ENCODE measurements around the gene TMEM87A. TPM values are rescaled to one million over a fixed set of nuclear protein-coding genes. Genes with fewer than 3 reads are reported as not detected.

Gene TMEM87A
- total and polyA plus RNA-seq, 2 of the 4 experiments (the other 2 are of a cell fraction) = 16.6 to 45.3 TPM

DNA sequence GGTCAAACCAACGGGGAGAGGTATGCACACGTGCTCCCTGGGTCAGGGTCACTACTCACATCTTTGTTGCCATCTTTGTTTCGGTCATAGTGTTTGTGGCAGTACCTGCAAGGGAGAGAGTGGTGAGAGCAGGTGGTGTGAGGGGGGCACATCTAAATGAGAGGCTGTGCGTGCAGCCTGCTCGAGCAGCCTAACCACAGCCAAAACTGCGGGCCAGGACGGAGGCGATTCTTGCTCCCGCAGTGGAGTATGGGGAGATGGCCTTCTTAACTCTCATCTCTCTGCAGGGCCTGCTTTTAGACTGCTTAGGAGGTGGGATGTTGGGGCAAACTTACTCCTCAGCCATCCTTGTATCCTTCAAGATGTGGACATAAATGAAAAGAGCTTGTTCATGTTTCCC lies 109.9 kb downstream of the TMEM87A start:
- no TSS peak for BruUV-seq (replicated peaks)
- ChIA-PET POLR2A (ENCODE audit: unreplicated experiment) (interaction anchor here (0.6 kb wide), 1 partner anchor 9 kb away, joined by 4 read pairs; no protein-coding TSS in a partner anchor), CTCF (no interaction called here)

More for the DNA sequence above, 109.9 kb downstream of the TMEM87A start:
- no peak overlapping the region for H3K4me3 ChIP-seq (ENCODE audit: insufficient read depth, low read depth, low read length)
- no peak overlapping the region for H3K4ac ChIP-seq (ENCODE audit: low read depth, low read length)
- H4K91ac ChIP-seq (ENCODE audit: insufficient read depth, low read depth, low read length) = no peak overlapping the region
- no peaks in the 10 kb centered on the region for H3K9me3 ChIP-seq (ENCODE audit: control insufficient read depth, insufficient read depth, low read length)
- peaks cover 0 to 6% of the 10 kb centered on the region in 2 experiments; a peak in 1 of 4 replicates for H3K79me1 ChIP-seq (ENCODE audit: low read depth in 1 of 2, low read length in 2 of 2)
- WGBS, 2 experiments (ENCODE audit: extremely low coverage in 2 of 2, insufficient read length in 1 of 2) = no CpG with 5 or more reads among the region's 9 CpGs
- in situ Hi-C loops (cut with MboI; ENCODE audit: low sequenced_read_pairs) (no loop called here), intact Hi-C loops (cut with micrococcal nuclease) (no loop called here), dilution Hi-C loops (cut with HindIII; ENCODE audit: low sequenced_read_pairs, unreplicated experiment) (no loop called here)
- no peak overlapping the region for H3K56ac ChIP-seq (ENCODE audit: extremely low read depth, insufficient read depth, low read length)
- no peak overlapping the region for H4K5ac ChIP-seq (ENCODE audit: low read depth, low read length)
- peaks cover 17% of the 10 kb centered on the region for H3K9me1 ChIP-seq (ENCODE audit: insufficient read depth, low read length)
- H3K4me1 ChIP-seq (ENCODE audit: control insufficient read depth, insufficient read depth, low read length) = no peaks in the 10 kb centered on the region; the same call in 1 of the 2 replicates
- ATAC-seq (ENCODE audit: low read depth) (no peak), DNase-seq (no peak)
- no peak overlapping the region for H3K27ac ChIP-seq (ENCODE audit: insufficient read depth, low read length)
- TF ChIP-seq USF2 (IDR thresholded peaks at IDR 0.05; ENCODE audit: low read depth, low read length) (no peak), CTCF (conservative IDR thresholded peaks at IDR 0.05; ENCODE audit: low read depth, low read length) (no peak)
- H2AFZ ChIP-seq (replicated peaks; ENCODE audit: low read length, poor library complexity) = no peak overlapping the region
- no peak overlapping the region for H3K9ac ChIP-seq (ENCODE audit: low read depth, low read length)
- H4K8ac ChIP-seq (ENCODE audit: low read depth in 2 of 2, low read length in 2 of 2) = no peak overlapping the region
- no peaks in the 10 kb centered on the region for H3K27me3 ChIP-seq (ENCODE audit: control insufficient read depth, insufficient read depth, low read length)
- no peak overlapping the region for H3K23ac ChIP-seq (ENCODE audit: low read depth, low read length)
- no peak overlapping the region for H2AK5ac ChIP-seq (ENCODE audit: low read depth, low read length)
- no peak overlapping the region for H2BK5ac ChIP-seq (ENCODE audit: low read depth, low read length, poor library complexity, severe bottlenecking)
- no peaks in the 10 kb centered on the region; the same call in 1 of the 2 replicates for H4K20me1 ChIP-seq (ENCODE audit: insufficient read depth, low read length)
- H3K18ac ChIP-seq (ENCODE audit: low read depth, low read length) = no peak overlapping the region
- H3K4me2 ChIP-seq (ENCODE audit: low read depth, low read length) = no peak overlapping the region
- no peak overlapping the region for H2BK20ac ChIP-seq (ENCODE audit: low read depth, low read length)
- no peak overlapping the region for H2AK9ac ChIP-seq (replicated peaks; ENCODE audit: low read depth, low read length, poor library complexity)
- H3K36me3 ChIP-seq (ENCODE audit: control insufficient read depth, insufficient read depth, low read length) = peaks cover 83% of the 10 kb centered on the region
- no peak overlapping the region for H2BK120ac ChIP-seq (ENCODE audit: low read depth, low read length)
- no peak overlapping the region for H2BK15ac ChIP-seq (ENCODE audit: low read depth, low read length)
- H3K14ac ChIP-seq (replicated peaks; ENCODE audit: low read depth, low read length) = no peak overlapping the region

Small RNAs within 50 kb of the gene (microRNA-seq; reads per million reads assigned to microRNA genes)
- gene MIR627 (ENCODE audit: insufficient read depth in 1 of 2, insufficient read length in 1 of 2, unreplicated experiment in 1 of 2) = 36.9 to 207 reads per million in 2 experiments

Small RNAs within 50 kb of the gene (small RNA-seq; reads per million reads assigned to genes)
- gene MIR627 = 0.39 to 119 (median 44.6) reads per million in 5 experiments

Other genes starting within 250 kb of the TMEM87A start
- not detected in 2 replicates for gene PLA2G4D, start 178.9 kb downstream of the TMEM87A start, total RNA-seq (2012; rRNA removed)
- not detected in 2 replicates for gene PLA2G4D, start 178.9 kb downstream of the TMEM87A start, polyA plus RNA-seq (2012; rRNA removed)
- not detected in 2 replicates for gene PLA2G4F, start 116.8 kb downstream of the TMEM87A start, total RNA-seq (2012; rRNA removed)
- not detected in 2 replicates for gene PLA2G4F, start 116.8 kb downstream of the TMEM87A start, polyA plus RNA-seq (2012; rRNA removed)
- 52.2 and 56.9 TPM in 2 replicates for gene VPS39, start 65.1 kb downstream of the TMEM87A start, total RNA-seq (2012; rRNA removed)
- gene VPS39, start 65.1 kb downstream of the TMEM87A start, polyA plus RNA-seq (2012; rRNA removed) = 45.8 and 49.7 TPM in 2 replicates
- gene GANC, start 232 bp downstream of the TMEM87A start, total RNA-seq (2012; rRNA removed) = 16.7 and 19.2 TPM in 2 replicates
- 6.7 and 7.1 TPM in 2 replicates for gene GANC, start 232 bp downstream of the TMEM87A start, polyA plus RNA-seq (2012; rRNA removed)
- under 0.01 and 1.4 TPM in 2 replicates for gene CAPN3, start 86.1 kb upstream of the TMEM87A start, total RNA-seq (2012; rRNA removed)
- 1.0 and 1.1 TPM in 2 replicates for gene CAPN3, start 86.1 kb upstream of the TMEM87A start, polyA plus RNA-seq (2012; rRNA removed)
- 87.5 and 107 TPM in 2 replicates for gene ZNF106, start 217.7 kb upstream of the TMEM87A start, total RNA-seq (2012; rRNA removed)
- gene ZNF106, start 217.7 kb upstream of the TMEM87A start, polyA plus RNA-seq (2012; rRNA removed) = 19.2 TPM in 2 replicates
- gene SNAP23, start 222.2 kb upstream of the TMEM87A start, total RNA-seq (2012; rRNA removed) = 36.0 and 72.5 TPM in 2 replicates
- 37.2 and 45.5 TPM in 2 replicates for gene SNAP23, start 222.2 kb upstream of the TMEM87A start, polyA plus RNA-seq (2012; rRNA removed)

All from IMR-90 (cell line).